Choroid plexus epithelial cell (primary cell): ENCODE results near the gene MAPK1.

Experiments
- DNase-seq: peaks from one replicate; pipeline ENCODE4 v3.0.0-alpha.2; 2010; ENCODE audit warnings: low read depth
- H3K4me3 ChIP-seq: 2 replicates; pipeline ENCODE4 v1.5.1; 2011; ENCODE audit warnings: low read depth, mild to moderate bottlenecking, control low read depth, low read length, moderate library complexity
- CTCF ChIP-seq: conservative IDR thresholded peaks from 2 replicates; pipeline ENCODE4 v1.5.1; 2011; ENCODE audit warnings: low read depth, mild to moderate bottlenecking, control low read depth, inconsistent platforms, low read length, moderate library complexity

The MAPK1 gene

GRCh38 chr22:21778705-21779363 lies 88.6 kb downstream of the MAPK1 start:
- no peak for TF ChIP-seq CTCF
- no peak overlapping the region for H3K4me3 ChIP-seq
- peak; percentile 90 for DNase-seq

DNA sequence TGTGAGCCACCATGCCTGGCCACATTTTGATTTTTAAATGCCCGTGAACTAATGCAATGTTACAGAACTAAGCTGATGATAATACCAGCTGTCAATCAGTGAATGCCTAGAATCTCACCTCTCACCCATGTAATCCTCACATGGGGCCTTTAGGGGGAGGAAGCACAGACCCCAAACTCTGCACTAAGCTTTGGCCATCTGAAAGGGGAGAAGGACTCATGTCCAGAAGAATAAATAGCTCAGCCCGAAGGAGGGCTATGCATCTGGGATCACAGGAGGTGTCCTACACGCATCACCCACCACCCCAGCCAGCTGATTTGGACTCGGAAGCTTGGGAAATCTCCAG lies 95.8 kb downstream of the MAPK1 start:
- no peak for DNase-seq
- TF ChIP-seq CTCF: no peak
- H3K4me3 ChIP-seq: no peak overlapping the region

DNA sequence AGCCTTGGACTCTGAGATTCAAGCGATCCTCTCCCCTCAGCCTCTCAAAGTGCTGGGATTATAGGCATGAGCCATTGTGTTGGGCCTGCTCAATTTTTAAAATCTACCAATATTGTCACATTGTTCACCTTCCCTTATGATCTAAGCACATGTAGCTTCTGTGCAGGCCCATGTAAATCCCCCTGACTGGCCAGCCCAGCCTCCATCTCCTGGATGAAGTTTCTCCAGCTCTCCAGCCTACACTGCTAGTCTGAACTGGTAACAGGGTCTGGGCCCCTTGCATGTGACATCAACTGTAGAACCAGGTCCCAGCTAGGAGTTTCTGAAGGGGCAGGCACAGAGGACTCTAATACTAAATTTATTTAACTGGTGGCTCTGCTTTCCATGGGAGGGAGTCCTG lies 99.0 kb downstream of the MAPK1 start:
- H3K4me3 ChIP-seq: no peak overlapping the region
- no peak for TF ChIP-seq CTCF
- DNase-seq: no peak

DNA sequence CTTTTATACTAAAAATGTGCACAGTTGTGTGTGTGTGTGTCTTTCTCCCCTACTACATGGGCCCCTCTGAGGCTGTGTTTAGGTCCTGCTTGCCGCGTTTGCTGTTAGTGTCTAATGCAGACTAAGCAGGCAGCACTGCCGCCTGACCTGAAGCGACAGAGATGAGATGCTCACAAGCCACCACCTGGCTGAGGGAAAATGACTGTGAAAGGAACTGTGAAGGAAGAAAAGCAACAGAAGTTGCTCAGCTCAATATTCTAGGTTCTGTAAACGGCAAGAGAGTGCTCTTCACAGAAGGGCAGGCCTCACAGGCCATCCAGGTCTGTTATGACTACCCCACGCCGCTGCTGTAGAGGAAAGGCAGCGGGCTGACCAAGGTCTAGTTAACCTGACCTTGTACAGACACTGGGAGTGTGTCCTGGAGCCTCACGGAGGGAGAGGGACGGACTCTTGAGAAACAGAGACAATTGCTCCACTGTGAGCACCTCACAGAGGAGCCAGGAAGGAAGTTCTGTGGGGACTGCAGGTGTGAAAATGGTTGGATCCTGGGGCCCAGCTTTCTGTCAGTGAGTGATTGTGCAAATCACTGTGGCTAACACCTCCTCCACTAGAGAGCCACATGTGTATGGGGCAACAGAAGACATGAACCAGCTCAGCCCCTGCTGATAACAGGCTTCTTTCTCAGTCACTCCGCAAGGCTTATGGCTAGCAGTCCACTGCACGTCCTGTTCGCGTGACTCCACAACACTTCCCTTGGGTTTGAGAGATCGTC lies 100.6 kb downstream of the MAPK1 start:
- no peak overlapping the region for H3K4me3 ChIP-seq
- no peak for DNase-seq

DNA sequence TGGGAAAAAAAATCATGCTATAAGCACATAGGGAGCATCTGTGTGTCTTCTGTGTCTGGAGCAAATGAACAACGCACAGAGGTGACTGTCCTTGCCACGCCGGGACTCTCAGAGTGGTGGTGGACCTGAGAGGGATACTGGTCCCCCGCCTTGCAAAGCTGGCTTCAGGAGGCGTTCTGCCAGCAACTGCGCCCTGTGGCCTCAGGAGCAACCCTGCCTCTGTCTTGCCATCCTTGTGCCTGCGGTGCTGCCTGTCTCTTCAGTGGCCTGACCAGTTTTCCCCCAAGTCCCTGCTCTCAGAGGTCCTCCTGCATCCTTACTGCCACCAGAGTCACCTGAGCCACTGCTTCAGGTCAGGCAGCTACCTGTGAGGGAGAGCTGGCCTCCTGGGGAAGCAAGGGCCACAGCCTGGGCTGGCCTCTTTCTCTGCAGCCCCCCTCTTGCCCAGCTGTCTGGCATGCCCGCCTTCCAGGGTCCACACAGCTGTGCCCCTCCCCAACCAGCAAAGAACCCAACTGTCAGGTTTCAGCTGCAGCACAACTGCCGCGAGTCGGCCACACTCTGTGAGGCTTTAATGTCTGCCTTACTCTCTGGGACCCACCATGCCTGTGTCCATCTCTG lies 101.4 kb downstream of the MAPK1 start:
- H3K4me3 ChIP-seq: no peak overlapping the region
- TF ChIP-seq CTCF: no peak
- DNase-seq: no peak

More for the DNA sequence above, 100.6 kb downstream of the MAPK1 start:
- TF ChIP-seq CTCF: no peak

DNA sequence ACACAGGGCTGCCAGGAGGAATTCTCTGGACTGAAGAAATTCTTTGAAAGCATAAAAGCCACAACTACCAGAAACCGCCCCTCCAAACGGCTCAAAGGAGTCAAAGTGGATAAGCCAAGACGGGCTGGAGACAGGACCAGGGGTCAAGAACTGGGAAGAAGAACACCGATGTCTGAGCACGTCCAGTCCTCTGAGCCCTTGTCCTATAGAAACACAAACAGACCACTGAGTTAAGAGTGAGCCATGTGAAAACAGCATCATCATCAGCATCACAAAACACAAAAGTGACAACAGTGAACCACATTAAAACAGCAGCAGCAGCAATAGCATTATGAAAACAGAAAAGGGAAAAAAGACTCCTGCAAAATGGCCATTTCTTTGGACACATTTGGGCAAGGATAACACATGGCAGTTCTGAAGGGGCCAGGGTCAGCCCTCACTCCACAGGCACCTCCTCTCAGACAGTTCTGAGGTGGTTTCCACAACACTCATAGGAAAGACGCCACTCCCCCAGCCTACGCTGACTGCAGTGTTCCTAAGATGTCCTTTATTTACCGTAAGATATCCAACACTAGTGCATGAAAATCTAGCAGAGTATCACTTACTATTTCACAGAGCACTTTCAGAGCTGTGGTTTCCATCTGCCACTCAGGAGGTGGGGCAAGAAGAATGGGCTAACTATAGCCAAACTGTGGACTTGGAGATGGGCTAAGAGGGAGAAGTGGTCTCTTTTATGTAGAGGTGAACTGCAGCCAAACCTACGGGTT lies 103.2 kb downstream of the MAPK1 start:
- DNase-seq: no peak
- no peak overlapping the region for H3K4me3 ChIP-seq
- no peak for TF ChIP-seq CTCF
